ENCODE results near the gene TBC1D1. TPM values are rescaled to one million over a fixed set of nuclear protein-coding genes. Genes with fewer than 3 reads are reported as not detected.

TBC1D1 gene
- total and polyA plus RNA-seq, 2 of the 8 experiments (the other 6 are each of a cell fraction or from before 2014, with no cell fraction given), result 96.9 to 162 TPM

- Histone ChIP-seq H3K4ac (replicated peaks; ENCODE audit: insufficient read length, low read depth, low read length) (no peak overlapping the region), H3K27me3 (replicated peaks in 1 of 4; ENCODE audit: control insufficient read depth in 3 of 4, extremely low read depth in 1 of 4, insufficient read depth in 3 of 4, low read length in 3 of 4) (peaks cover 1 to 36% (median 29%) of the 10 kb centered on the region in 4 experiments), H3K23ac (ENCODE audit: insufficient read length) (no peak overlapping the region), H4K5ac (ENCODE audit: insufficient read length, low read depth, low read length) (no peak overlapping the region), H4K91ac (replicated peaks; ENCODE audit: insufficient read length, low read length) (no peak overlapping the region), H4K20me1 (replicated peaks in 1 of 2; ENCODE audit: control insufficient read depth in 1 of 2, insufficient read depth in 2 of 2, low read length in 2 of 2) (peaks cover 4 to 11% of the 10 kb centered on the region in 2 experiments), H3K27ac (ENCODE audit: low read depth, low read length) (no peak overlapping the region), H3K14ac (ENCODE audit: insufficient read length) (no peak overlapping the region), H3K79me2 (ENCODE audit: control insufficient read depth in 1 of 2, insufficient read depth in 2 of 2, low read length in 2 of 2) (no peaks in the 10 kb centered on the region), H4K8ac (ENCODE audit: extremely low read depth, insufficient read depth, low read length) (no peak overlapping the region), H3K56ac (replicated peaks; ENCODE audit: insufficient read length, low read depth, low read length) (no peak overlapping the region), H2BK5ac (ENCODE audit: low read depth, low read length) (no peak overlapping the region), H2BK120ac (replicated peaks; ENCODE audit: low read depth, low read length) (no peak overlapping the region), H2AK5ac (ENCODE audit: low read depth, low read length) (no peak overlapping the region), H3K9ac (replicated peaks in 1 of 4; ENCODE audit: extremely low read depth in 1 of 4, low read depth in 3 of 4, low read length in 3 of 4) (no peak overlapping the region), H3K4me2 (ENCODE audit: insufficient read depth in 1 of 2, low read depth in 2 of 2, low read length in 2 of 2) (peak overlapping the region; percentile 19 to 54), H3K9me3 (ENCODE audit: insufficient read depth in 2 of 2, low read depth in 1 of 2, low read length in 1 of 2) (no peaks in the 10 kb centered on the region), H2BK20ac (ENCODE audit: low read length) (no peak overlapping the region), H3K18ac (ENCODE audit: extremely low read depth, low read length) (no peak overlapping the region), H3K23me2 (ENCODE audit: low read depth, low read length) (no peaks in the 10 kb centered on the region), H3K4me3 (ENCODE audit: extremely low read depth in 1 of 4, insufficient read depth in 2 of 4, low read depth in 3 of 4, low read length in 4 of 4) (peak overlapping the region in 1 of 4 experiments; percentile 26; a peak in 1 of 8 replicates), H2BK12ac (ENCODE audit: low read depth, low read length) (0 out of 2 replicates have a peak overlapping the region, but pooled peaks have one; percentile 32), H3K79me1 (ENCODE audit: low read depth, low read length) (no peaks in the 10 kb centered on the region), H2BK15ac (ENCODE audit: low read length) (no peak overlapping the region), H2AFZ (ENCODE audit: low read length) (no peak overlapping the region), H3K4me1 (replicated peaks in 1 of 4; ENCODE audit: control insufficient read depth in 3 of 4, insufficient read depth in 4 of 4, low read length in 3 of 4) (peaks cover 11 to 30% (median 14%) of the 10 kb centered on the region in 4 experiments; a peak in 6 of 7 replicates), H3K36me3 (ENCODE audit: control insufficient read depth in 2 of 4, insufficient read depth in 4 of 4, low read length in 3 of 4) (peaks cover 0 to 20% (median 5%) of the 10 kb centered on the region in 4 experiments; a peak in 6 of 8 replicates)
- WGBS, 2 experiments (ENCODE audit: extremely low coverage in 1 of 2, insufficient coverage in 1 of 2, insufficient read length in 1 of 2, insufficient replicate concordance in 2 of 2, low coverage in 1 of 2, low lambda C conversion rate in 2 of 2, missing lambda C conversion rate in 1 of 2), result 25% methylated on average over 7 of the region's 7 CpGs; no CpG with 5 or more reads in 1 of the 2 experiments
- DNase-seq (ENCODE audit: low read depth in 1 of 2, low spot score in 2 of 2) (peak; percentile 58 to 59), FAIRE-seq (peak; percentile 82)
- ChIA-PET POLR2A (ENCODE audit: partially characterized antibody) (interaction anchor here (0.8 to 1.6 kb wide), 4 partner anchors 39 to 538 kb away, joined by 3 read pairs; no protein-coding TSS in a partner anchor), CTCF (ENCODE audit: partially characterized antibody) (interaction anchor here (0.6 to 1.4 kb wide), 4 partner anchors 16 to 123 kb away, joined by 3 to 4 read pairs (median 3); no protein-coding TSS in a partner anchor)
- TF ChIP-seq EP300 (IDR thresholded peaks at IDR 0.05; ENCODE audit: borderline replicate concordance in 1 of 2, low read depth in 2 of 2, low read length in 2 of 2) (peak in 1 of 2 experiments; percentile 92; a peak in 1 of 3 replicates), HDAC2 (IDR thresholded peaks at IDR 0.05; ENCODE audit: borderline replicate concordance in 1 of 2, low read depth in 2 of 2, low read length in 2 of 2) (peak; percentile 90 to 92; a peak in 2 of 4 replicates), NANOG (IDR thresholded peaks at IDR 0.05; ENCODE audit: insufficient read depth, low read depth, low read length, poor library complexity, severe bottlenecking) (peak; percentile 18), ATF2 (IDR thresholded peaks at IDR 0.05; ENCODE audit: low read length) (peak; percentile 92), CTBP2 (IDR thresholded peaks at IDR 0.05; ENCODE audit: borderline replicate concordance, insufficient read depth, insufficient read length, low read length) (peak; percentile 76), BCL11A (IDR thresholded peaks at IDR 0.05; ENCODE audit: low read depth in 2 of 2, low read length in 2 of 2) (peak in 1 of 2 experiments; percentile 20), TCF12 (IDR thresholded peaks at IDR 0.05; ENCODE audit: low read depth, low read length) (peak; percentile 87; the same call in 1 of the 2 replicates)
These were observed 237.9 kb downstream of the TBC1D1 start for GRCh38 chr4:38128478-38129459.
